DMS53 treated with DMSO at 0.1 percent for 48 hours (cell line): Measurements from ENCODE around the gene CACNA1S.

Source experiments
- DNase-seq: peaks from one replicate; lab custom pipeline; 2025; ENCODE audit not compliant: unreplicated experiment; lab: John Stamatoyannopoulos, UW

The CACNA1S gene

GRCh38 chr1:201140235-201140940 is 28.2 kb upstream of the CACNA1S start:
- DNase-seq = no peak

GRCh38 chr1:201139756-201140155 is 27.5 kb upstream of the CACNA1S start:
- DNase-seq = no peak

GRCh38 chr1:201139306-201139705 is 27.1 kb upstream of the CACNA1S start:
- DNase-seq = no peak

GRCh38 chr1:201138311-201138840 is 26.1 kb upstream of the CACNA1S start:
- no peak for DNase-seq

- DNase-seq = no peak
Observed at GRCh38 chr1:201137579-201138310, 25.5 kb upstream of the CACNA1S start.

DNA sequence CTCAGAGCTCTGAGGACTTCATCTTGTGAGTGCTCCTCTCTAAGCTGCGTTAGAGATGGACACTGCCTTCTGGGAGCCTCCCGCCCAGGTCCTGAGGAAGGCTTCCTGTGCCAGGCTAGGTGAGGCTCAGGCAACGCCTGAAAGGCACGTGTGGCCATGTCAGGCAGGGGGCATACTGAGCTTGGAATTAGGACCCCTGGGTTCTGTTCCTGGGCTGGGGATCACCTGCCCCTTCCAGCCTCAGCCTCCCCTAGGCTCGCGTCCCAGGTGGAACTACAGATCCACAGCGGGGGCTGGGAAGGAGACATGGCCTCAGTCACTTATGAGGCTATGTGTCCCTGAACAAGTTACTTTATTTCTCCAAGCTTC is 24.8 kb upstream of the CACNA1S start:
- no peak for DNase-seq

DNA sequence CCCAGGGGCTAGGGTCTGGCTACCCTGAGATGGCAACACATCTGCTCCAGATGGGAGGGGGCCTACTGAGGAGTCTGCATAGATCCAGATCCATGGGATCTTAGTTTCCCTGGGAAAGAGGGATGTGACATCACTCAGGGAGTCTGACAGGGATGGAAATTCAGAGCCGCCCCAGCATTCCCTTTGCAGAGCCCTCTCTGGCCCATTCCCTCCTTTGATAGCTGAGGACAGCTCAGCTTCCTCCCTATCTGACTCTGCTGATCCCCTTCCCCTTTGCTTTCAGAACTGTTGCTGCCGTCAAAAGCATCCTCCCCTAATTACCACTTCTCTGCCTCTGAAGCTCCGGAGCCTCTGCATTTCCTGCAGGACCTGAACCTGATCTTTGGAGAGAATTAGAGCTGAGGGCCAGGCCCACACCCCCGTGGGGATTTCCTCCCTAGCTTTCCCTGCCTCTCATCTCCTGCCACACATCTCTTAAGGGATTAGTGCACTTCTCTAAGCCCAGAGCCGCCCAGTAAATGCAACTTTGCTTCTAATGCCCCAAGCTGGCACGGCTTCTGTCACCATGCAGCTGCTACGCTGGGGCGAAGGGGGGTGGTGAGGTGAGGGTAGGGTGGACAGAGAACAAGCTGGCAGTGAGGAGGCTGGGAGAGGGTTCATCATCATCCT is 24.3 kb upstream of the CACNA1S start:
- DNase-seq = no peak

DNA sequence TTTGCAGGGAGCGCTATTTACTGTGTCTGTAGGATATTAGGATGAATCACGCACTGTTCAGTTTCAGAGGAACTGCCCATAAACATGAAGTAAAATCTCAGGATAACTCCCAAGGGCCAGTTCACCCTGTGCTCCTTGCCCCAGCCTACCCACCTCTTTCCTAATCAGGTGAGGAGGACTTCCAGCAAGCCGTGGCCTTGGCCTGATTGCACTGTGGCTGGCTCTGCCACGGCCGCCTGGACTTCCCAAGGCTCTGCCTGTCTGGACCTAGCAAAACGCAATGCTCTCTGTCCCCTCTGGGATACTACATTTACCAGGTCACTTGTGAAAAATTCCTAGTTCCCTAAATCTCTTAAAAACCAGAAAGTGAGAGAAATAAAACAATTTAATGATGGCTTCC is 22.2 kb upstream of the CACNA1S start:
- no peak for DNase-seq

DNA sequence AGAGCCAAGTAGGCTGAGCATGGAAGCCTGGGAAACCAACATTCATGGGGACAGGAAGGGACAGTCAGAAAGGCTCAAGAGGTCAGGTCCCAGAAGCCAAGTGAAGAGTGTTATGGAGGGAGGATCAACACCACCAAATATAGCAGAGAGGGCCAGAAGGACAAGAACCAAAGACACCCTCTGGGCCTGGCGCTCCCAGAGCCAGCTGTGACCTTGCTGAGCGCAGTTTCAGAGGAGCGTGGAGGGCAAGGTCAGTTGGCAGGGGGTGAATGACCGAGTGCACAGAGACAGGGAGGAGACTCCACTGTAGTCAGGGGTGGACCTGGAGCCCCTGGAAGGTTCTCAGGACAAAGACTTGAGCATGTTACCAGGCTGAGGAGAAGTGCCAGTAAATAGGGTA is 19.2 kb upstream of the CACNA1S start:
- DNase-seq = no peak

DNA sequence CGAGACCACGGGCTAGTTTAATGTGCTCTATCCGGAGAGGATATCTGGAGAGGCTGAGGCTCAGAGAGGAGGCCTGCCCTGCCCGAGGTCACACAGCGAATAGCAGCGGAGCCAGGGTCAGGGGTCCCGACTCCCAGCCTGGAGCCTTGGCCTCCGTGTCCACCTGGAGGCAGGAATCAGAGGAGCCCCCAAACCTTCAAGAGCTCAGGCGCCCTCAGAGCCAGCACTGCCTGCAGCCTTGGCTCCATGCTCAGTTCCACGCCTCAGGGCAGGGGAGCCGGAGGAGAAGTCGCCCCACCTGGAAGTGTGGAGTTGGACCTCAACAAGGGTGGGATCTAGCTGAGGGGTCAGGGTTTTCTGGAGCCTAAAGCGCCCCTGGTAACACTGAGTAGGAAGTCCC is 16.7 kb upstream of the CACNA1S start:
- DNase-seq = no peak

DNA sequence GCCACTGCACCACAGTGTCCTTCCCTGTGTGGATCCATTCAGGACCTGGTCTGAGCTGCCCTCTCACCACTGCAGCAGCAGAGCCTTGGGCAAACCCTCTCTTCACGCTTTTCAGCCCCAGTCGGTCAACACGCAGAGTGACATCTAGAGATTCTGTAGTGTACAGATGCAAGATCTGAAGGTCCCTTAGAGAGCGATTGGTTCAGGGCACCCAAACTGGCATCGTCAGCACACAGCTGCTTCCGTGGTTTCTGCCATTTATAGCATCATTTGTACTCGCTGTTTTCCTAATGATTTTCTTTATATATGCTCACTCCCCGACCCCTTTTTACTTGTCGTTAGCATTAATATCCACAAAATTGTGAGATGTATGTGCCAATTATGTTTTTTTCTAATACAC is 16.2 kb upstream of the CACNA1S start:
- DNase-seq = no peak

- DNase-seq = no peak
Observed at GRCh38 chr1:201127755-201128455, 15.7 kb upstream of the CACNA1S start.

- DNase-seq = peak; percentile 94
Observed at GRCh38 chr1:201126832-201127754, 14.9 kb upstream of the CACNA1S start, which contains the start of gene ASCL5. Gene ASCL5, minus strand, starts transcription at chr1:201127184. Its CDS starts 11,812 bp downstream, at chr1:201115372.

- no peak for DNase-seq
Observed at GRCh38 chr1:201126463-201126831, 14.2 kb upstream of the CACNA1S start.

GRCh38 chr1:201125800-201126199 is 13.6 kb upstream of the CACNA1S start:
- DNase-seq = no peak

GRCh38 chr1:201125019-201125418 is 12.8 kb upstream of the CACNA1S start:
- DNase-seq = peak; percentile 76

- DNase-seq = peak; percentile 9
Observed at GRCh38 chr1:201123866-201124265, 11.6 kb upstream of the CACNA1S start.

GRCh38 chr1:201122321-201122957 is 10.2 kb upstream of the CACNA1S start:
- no peak for DNase-seq
